Left ventricle myocardium inferior (tissue), 1 donor: ENCODE data around the gene NT5DC2. TPM values are rescaled to one million over a fixed set of nuclear protein-coding genes. Genes with fewer than 3 reads are reported as not detected.
A peak's percentile ranks its signal among the peaks of the same experiment; 100 is the strongest.

Experiments
- DNase-seq: peaks from one replicate; pipeline ENCODE4 v3.0.0-alpha.2; 2020
- H3K27ac ChIP-seq: fragments of 200-600 bp; replicated peaks from 2 replicates; pipeline ENCODE4 v1.8.0; 2021
- H3K27me3 ChIP-seq: fragments of 200-600 bp; 2 replicates; pipeline ENCODE4 v1.8.0; 2021; ENCODE audit warnings: low read depth
- H3K36me3 ChIP-seq: fragments of 200-600 bp; 2 replicates; pipeline ENCODE4 v1.8.0; 2021
- H3K4me1 ChIP-seq: fragments of 200-600 bp; 2 replicates; pipeline ENCODE4 v1.8.0; 2021
- H3K4me3 ChIP-seq: fragments of 200-600 bp; 2 replicates; pipeline ENCODE4 v1.8.0; 2021; ENCODE audit warnings: mild to moderate bottlenecking, moderate library complexity
- H3K9me3 ChIP-seq: fragments of 200-600 bp; replicated peaks from 2 replicates; pipeline ENCODE4 v1.8.0; 2021
- intact Hi-C: fragments of 100-400 bp; cut with micrococcal nuclease; formaldehyde crosslinking; loops from one replicate; pipeline ENCODE4 v1.11.0; 2022
- total RNA-seq: library from RNA; stranded (reverse); fragmentation: NEBNext Ultra II Directional; extraction: Animal tissue kit (Norgen Biotek cat#: 25700); gene quantifications from one replicate; pipeline ENCODE4 v1.2.1, GENCODE V29; 2021
- TF ChIP-seq, protein P1 (sequence below): fragments of 200-600 bp; IDR thresholded peaks from 2 replicates; pipeline ENCODE4 v1.8.0; 2021; ENCODE audit warnings: antibody characterized with exemption, mild to moderate bottlenecking, borderline replicate concordance
- donor health status: DM: no; HTN: yes; CAD: no; lungs with severe emphysema.

NT5DC2 gene
- total RNA-seq, 1 donor from 2014 or later = 69.3 TPM

DNA sequence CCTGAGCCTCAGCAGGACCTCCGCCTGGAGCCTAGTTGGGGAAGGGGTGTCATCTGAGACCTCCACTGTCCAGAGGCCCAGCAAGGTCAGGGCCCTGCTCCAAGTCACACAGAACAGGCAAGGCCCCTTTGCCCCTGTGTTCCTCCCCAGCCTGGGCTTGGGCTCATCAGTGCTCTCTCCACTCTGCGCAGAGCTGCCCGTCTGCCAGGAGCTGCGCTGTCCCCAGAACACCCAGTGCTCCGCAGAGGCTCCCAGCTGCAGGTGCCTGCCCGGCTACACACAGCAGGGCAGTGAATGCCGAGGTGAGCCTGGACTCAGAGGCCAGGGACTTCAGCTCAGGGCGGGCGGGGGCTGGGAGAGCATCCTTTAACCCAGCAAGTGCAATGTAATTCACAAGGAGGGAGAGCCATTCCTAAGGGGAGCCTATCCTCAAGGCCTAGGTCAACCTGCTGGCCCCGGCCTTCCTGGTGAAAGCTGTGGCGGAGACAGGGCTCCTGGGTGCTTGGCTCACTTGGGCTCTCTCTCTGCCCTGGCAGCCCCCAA is 30.8 kb downstream of the NT5DC2 start:
- TF ChIP-seq, protein P1, sequence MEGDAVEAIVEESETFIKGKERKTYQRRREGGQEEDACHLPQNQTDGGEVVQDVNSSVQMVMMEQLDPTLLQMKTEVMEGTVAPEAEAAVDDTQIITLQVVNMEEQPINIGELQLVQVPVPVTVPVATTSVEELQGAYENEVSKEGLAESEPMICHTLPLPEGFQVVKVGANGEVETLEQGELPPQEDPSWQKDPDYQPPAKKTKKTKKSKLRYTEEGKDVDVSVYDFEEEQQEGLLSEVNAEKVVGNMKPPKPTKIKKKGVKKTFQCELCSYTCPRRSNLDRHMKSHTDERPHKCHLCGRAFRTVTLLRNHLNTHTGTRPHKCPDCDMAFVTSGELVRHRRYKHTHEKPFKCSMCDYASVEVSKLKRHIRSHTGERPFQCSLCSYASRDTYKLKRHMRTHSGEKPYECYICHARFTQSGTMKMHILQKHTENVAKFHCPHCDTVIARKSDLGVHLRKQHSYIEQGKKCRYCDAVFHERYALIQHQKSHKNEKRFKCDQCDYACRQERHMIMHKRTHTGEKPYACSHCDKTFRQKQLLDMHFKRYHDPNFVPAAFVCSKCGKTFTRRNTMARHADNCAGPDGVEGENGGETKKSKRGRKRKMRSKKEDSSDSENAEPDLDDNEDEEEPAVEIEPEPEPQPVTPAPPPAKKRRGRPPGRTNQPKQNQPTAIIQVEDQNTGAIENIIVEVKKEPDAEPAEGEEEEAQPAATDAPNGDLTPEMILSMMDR = no peak
- Histone ChIP-seq H3K4me3 (no peak overlapping the region), H3K36me3 (peaks cover 4% of the 10 kb centered on the region), H3K27me3 (no peaks in the 10 kb centered on the region), H3K27ac (no peak overlapping the region), H3K4me1 (no peaks in the 10 kb centered on the region), H3K9me3 (no peaks in the 10 kb centered on the region)
- no peak for DNase-seq
- intact Hi-C loops = no loop called here

DNA sequence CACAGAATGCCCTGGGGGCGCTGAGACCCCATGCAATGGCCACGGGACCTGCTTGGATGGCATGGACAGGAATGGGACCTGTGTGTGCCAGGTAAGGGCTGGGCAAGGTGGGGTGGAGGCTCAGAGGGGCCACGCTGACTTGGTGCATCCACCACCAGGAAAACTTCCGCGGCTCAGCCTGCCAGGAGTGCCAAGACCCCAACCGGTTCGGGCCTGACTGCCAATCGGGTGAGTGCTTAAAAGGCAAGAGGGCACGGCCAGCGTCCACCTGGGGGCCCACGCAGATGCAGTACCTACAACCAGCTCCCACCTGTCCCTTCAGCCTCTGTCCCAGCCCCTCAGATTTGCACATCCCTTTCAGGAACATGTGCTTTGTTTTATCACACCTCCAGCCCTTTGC is 31.7 kb downstream of the NT5DC2 start:
- intact Hi-C loops = no loop called here
- TF ChIP-seq, protein P1 = no peak
- H3K9me3 ChIP-seq = no peaks in the 10 kb centered on the region

DNA sequence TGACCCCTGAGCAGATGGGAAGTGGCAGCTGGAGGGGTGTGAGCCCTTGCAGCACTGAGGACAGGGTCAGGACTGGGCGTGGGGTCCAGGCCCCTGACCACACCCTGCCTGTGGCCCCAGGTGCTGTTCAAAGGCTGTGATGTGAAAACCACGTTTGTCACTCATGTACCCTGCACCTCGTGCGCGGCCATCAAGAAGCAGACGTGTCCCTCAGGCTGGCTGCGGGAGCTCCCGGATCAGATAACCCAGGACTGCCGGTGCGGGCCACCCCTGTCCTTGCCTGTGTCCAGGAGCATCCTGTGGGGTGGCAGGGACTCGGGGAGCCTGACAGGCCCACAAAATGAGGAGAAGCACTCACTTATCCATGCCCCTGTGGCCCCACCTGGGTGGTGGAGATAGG is 32.6 kb downstream of the NT5DC2 start:
- Histone ChIP-seq H3K4me3 (no peak overlapping the region), H3K36me3 (no peaks in the 10 kb centered on the region), H3K27ac (no peak overlapping the region), H3K9me3 (no peaks in the 10 kb centered on the region), H3K27me3 (no peaks in the 10 kb centered on the region), H3K4me1 (peaks cover 6% of the 10 kb centered on the region)
- TF ChIP-seq, protein P1 = no peak
- intact Hi-C loops = no loop called here
- no peak for DNase-seq

More for the DNA sequence above, 31.7 kb downstream of the NT5DC2 start:
- peaks cover 4% of the 10 kb centered on the region for H3K36me3 ChIP-seq
- no peak overlapping the region for H3K27ac ChIP-seq
- H3K4me1 ChIP-seq = no peaks in the 10 kb centered on the region
- no peak for DNase-seq
- H3K27me3 ChIP-seq = no peaks in the 10 kb centered on the region
- H3K4me3 ChIP-seq = no peak overlapping the region

DNA sequence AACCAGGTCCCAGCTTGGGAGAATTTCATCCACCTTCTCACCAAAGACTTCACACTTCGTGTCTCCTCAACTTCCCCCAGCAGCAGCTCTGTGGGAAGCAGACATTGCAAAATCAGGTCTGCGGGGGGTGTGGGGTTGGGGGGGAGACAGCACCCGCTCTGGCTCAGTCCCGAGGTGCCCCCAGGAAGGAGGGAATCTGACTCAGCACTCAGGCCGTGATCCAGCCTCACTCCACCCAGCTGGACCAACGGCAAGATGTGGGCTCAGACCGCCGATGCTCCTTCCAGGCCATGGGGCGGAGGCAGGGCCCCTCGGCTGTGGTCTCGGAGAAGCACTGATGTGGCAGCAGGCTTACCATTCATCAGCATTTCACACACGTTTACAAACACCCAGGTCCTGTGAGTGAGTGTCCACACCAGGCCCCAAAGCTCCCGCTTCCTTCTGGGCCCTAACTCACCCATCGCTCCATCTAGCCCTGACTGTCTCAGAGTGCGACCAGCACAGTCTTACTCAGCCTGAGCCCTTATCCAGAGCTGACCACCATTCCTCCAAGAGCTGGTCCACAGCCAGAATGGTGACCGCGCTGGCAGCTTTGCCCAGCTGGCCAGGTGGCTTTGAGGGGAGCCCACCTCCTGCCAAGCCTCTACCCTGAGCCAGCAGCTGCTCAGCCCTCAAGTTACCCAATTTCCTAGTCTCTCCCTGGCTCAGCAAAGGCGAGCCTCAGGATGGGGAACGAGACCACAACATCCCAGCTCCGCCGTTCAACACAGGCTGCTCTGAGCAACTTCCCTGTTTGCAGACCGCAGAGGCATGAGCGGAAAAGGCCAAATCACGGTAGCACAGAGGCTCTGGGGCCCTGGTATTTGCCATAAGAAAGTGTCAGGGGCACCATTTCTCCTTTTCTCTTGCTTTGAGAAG is 35.3 kb downstream of the NT5DC2 start:
- H3K4me1 ChIP-seq = peaks cover 32% of the 10 kb centered on the region
- DNase-seq = peak; percentile 53
- intact Hi-C loops = no loop called here
- peaks cover 2% of the 10 kb centered on the region for H3K36me3 ChIP-seq
- TF ChIP-seq, protein P1 = no peak
- H3K27ac ChIP-seq = peak overlapping the region; percentile 81
- H3K27me3 ChIP-seq = no peaks in the 10 kb centered on the region
- no peaks in the 10 kb centered on the region for H3K9me3 ChIP-seq
- no peak overlapping the region for H3K4me3 ChIP-seq

DNA sequence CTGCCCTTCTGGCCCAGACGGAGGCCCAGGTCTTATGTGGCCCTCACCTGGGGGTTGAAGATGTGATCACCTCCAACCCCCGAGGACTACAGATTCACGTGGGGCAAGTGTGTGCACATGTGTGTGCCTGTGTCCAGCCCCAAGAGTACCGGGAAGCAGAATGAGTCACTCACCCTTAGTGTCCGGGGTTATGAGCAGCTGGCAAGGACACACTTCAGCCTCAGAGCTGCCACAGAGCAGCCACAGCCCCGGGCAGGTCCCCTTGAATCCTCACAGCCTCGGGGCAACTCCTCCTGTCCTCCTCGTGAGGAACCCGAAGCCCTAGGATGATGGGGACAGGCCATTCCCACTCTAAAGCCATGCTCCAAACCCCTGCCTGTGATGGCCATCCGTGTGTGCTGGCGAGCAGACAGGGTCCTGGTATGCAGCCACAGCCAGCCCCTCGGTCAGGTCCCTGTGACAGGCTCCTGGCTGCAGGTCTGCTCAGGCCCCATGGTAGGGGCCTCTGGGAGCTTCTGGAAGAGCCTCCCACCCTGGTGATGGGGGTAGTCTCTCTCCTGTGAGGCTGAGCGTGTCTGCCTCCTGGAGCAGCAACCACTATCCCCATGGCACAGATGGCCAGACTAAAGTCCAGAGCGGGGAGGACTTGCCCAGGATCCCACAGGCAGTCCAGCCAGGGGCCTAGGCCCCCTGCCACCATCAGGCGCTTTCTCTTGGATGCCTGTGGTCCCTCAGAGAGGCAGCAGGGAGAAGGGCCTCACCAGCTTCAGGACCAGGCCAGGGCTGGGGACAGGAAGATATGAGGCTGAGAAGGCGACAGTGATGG is 37.7 kb downstream of the NT5DC2 start:
- no peak for DNase-seq
- H3K9me3 ChIP-seq = no peaks in the 10 kb centered on the region
- intact Hi-C loops = no loop called here
- H3K36me3 ChIP-seq = peaks cover 26% of the 10 kb centered on the region
- peaks cover 56% of the 10 kb centered on the region for H3K4me1 ChIP-seq
- H3K27me3 ChIP-seq = no peaks in the 10 kb centered on the region
- H3K27ac ChIP-seq = peak overlapping the region; percentile 81
- TF ChIP-seq, protein P1 = no peak
- H3K4me3 ChIP-seq = peak overlapping the region; percentile 66
